GM23248 (cell line): ENCODE results near the gene TAF8.

Source experiments
- EZH2 ChIP-seq: fragments of 200-600 bp; sonication (generic); IDR thresholded peaks from 2 replicates; pipeline ENCODE4 v1.6.1; 2018; ENCODE audit warnings: antibody characterized with exemption, mild to moderate bottlenecking; ENCODE audit not compliant: insufficient read depth, poor library complexity, severe bottlenecking
- EZH2phosphoT487 ChIP-seq: fragments of 200-600 bp; sonication (generic); IDR thresholded peaks from 2 replicates; pipeline ENCODE4 v1.6.1; 2018; ENCODE audit warnings: antibody characterized with exemption, moderate library complexity, mild to moderate bottlenecking, low read depth; ENCODE audit not compliant: insufficient read depth

GRCh38 chr6:42079941-42080464 lies 29.7 kb downstream of the TAF8 start:
- TF ChIP-seq EZH2, result no peak
- no peak for TF ChIP-seq EZH2phosphoT487
